ENCODE results near the gene GH2.
"Not testable (repeated sequence)": the region's sequence is repeated elsewhere in the genome, so short reads cannot be mapped to it uniquely, and the experiment has no call there.

DNA sequence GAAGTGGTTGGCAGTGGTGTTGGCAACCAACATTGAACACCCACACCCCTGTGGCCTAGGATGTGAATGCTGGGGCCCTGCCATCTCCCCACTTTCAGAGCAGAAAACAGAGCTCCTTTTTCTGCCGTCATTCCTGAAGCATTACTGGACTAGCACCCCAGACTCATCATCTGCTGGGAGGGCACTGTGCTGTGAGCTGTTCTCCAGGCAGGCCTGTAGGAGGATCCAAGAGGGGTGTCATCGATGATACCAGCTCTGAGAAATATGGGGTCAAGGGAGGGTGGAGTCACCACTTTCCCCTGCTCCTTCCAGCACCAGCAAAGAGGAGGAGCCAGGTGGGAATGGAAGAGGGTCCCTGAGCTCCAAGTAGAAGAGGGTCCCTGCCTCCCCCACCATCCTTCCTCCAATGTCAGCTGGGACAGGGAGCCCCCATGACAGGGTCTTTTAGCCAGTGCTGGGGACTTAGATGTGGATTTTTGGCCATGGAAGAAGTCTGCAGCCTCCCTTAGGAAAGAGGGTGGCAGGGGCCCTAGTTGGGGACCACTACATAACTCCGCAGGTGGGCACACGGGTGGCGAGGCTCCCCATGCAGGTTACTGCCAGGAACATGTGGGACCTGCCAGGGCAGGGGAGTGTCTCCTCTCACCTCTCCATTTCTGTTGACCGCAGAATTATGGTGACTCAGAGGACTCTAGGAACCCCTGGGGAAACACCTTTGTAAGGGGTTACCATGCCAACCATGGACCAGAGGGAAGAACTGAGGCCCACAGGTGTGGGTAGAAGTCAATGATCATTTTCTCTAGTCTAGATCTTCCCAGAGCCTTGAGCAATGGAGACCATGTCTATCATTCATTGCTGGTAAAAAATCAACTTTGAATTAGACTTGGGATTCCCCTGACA, 17.4 kb upstream of the GH2 start:
- TF ChIP-seq, protein P1, sequence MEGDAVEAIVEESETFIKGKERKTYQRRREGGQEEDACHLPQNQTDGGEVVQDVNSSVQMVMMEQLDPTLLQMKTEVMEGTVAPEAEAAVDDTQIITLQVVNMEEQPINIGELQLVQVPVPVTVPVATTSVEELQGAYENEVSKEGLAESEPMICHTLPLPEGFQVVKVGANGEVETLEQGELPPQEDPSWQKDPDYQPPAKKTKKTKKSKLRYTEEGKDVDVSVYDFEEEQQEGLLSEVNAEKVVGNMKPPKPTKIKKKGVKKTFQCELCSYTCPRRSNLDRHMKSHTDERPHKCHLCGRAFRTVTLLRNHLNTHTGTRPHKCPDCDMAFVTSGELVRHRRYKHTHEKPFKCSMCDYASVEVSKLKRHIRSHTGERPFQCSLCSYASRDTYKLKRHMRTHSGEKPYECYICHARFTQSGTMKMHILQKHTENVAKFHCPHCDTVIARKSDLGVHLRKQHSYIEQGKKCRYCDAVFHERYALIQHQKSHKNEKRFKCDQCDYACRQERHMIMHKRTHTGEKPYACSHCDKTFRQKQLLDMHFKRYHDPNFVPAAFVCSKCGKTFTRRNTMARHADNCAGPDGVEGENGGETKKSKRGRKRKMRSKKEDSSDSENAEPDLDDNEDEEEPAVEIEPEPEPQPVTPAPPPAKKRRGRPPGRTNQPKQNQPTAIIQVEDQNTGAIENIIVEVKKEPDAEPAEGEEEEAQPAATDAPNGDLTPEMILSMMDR (conservative IDR thresholded peaks at IDR 0.05; ENCODE audit: low read length) = not testable (repeated sequence)
- not testable (repeated sequence) for TF ChIP-seq EZH2phosphoT487 (IDR thresholded peaks at IDR 0.05; ENCODE audit: borderline replicate concordance)
